GM23338 (cell line): ENCODE data around the gene PSMC3. TPM values are rescaled to one million over a fixed set of nuclear protein-coding genes. Genes with fewer than 3 reads are reported as not detected.
A peak's percentile ranks its signal among the peaks of the same experiment; 100 is the strongest.

ENCODE experiments used
- ATAC-seq: fragments of 200-7000 bp; cut with Tn5 transposase; 3 replicates; pipeline ENCODE4 v1.9.1; 2020
- DNase-seq: peaks from one replicate; pipeline ENCODE4 v3.0.0-alpha.2; 2015; ENCODE audit warnings: low spot score
- H2AFZ ChIP-seq: fragments of 200-600 bp; sonication (generic); 2 replicates; pipeline ENCODE4 v1.8.0; 2016; ENCODE audit warnings: antibody characterized with exemption, mild to moderate bottlenecking, moderate library complexity
- H3F3A ChIP-seq: fragments of 200-600 bp; sonication (generic); replicated peaks from 2 replicates; pipeline ENCODE4 v1.8.0; 2017; ENCODE audit warnings: antibody characterized with exemption, mixed run types, low read depth
- H3K27ac ChIP-seq: fragments of 200-600 bp; sonication (generic); 2 replicates; pipeline ENCODE4 v1.6.1; 2016; ENCODE audit warnings: low read depth
- H3K27me3 ChIP-seq: fragments of 200-600 bp; sonication (generic); 2 replicates; pipeline ENCODE4 v1.8.0; 2016; ENCODE audit warnings: mild to moderate bottlenecking, mixed run types, moderate library complexity; ENCODE audit not compliant: insufficient read depth
- H3K36me3 ChIP-seq: fragments of 200-600 bp; sonication (generic); 2 replicates; pipeline ENCODE4 v1.8.0; 2016; ENCODE audit warnings: mild to moderate bottlenecking; ENCODE audit not compliant: insufficient read depth
- H3K4me1 ChIP-seq: fragments of 200-600 bp; sonication (generic); 2 replicates; pipeline ENCODE4 v1.8.0; 2016; ENCODE audit warnings: mild to moderate bottlenecking, moderate library complexity; ENCODE audit not compliant: insufficient read depth
- H3K4me2 ChIP-seq: fragments of 200-600 bp; sonication (generic); 2 replicates; pipeline ENCODE4 v1.7.1; 2017; ENCODE audit warnings: mixed run types
- H3K4me3 ChIP-seq: fragments of 200-600 bp; sonication (generic); 2 replicates; pipeline ENCODE4 v1.6.1; 2016; ENCODE audit warnings: mixed run types
- H3K79me2 ChIP-seq: fragments of 200-600 bp; sonication (generic); replicated peaks from 2 replicates; pipeline ENCODE4 v1.8.0; 2017; ENCODE audit warnings: mild to moderate bottlenecking; ENCODE audit not compliant: insufficient read depth
- H3K9me2 ChIP-seq: fragments of 200-600 bp; sonication (generic); 2 replicates; pipeline ENCODE4 v1.8.0; 2017; ENCODE audit not compliant: insufficient read depth
- H4K20me1 ChIP-seq: fragments of 200-600 bp; sonication (generic); replicated peaks from 2 replicates; pipeline ENCODE4 v1.8.0; 2017; ENCODE audit warnings: mild to moderate bottlenecking; ENCODE audit not compliant: insufficient read depth
- H3K27ac Mint-ChIP-seq: 2 replicates; pipeline ENCODE4 v1.8.0; 2020; ENCODE audit warnings: inconsistent platforms, mild to moderate bottlenecking, moderate library complexity, mixed read lengths
- H3K27me3 Mint-ChIP-seq: 3 replicates; pipeline ENCODE4 v1.8.0; 2022; ENCODE audit warnings: low read depth, mild to moderate bottlenecking, moderate library complexity, mixed read lengths, inconsistent platforms; ENCODE audit not compliant: insufficient read depth, poor library complexity
- H3K36me3 Mint-ChIP-seq: 3 replicates; pipeline ENCODE4 v1.8.0; 2021; ENCODE audit warnings: low read depth, mild to moderate bottlenecking, inconsistent platforms, moderate library complexity, mixed read lengths
- H3K4me1 Mint-ChIP-seq: 3 replicates; pipeline ENCODE4 v1.8.0; 2020; ENCODE audit warnings: mild to moderate bottlenecking, inconsistent platforms, mixed read lengths
- H3K4me3 Mint-ChIP-seq: 3 replicates; pipeline ENCODE4 v1.8.0; 2021; ENCODE audit warnings: moderate library complexity, mild to moderate bottlenecking, inconsistent platforms, mixed read lengths
- H3K9me3 Mint-ChIP-seq: 3 replicates; pipeline ENCODE4 v1.8.0; 2020; ENCODE audit warnings: moderate library complexity, mild to moderate bottlenecking, inconsistent platforms, mixed read lengths
- ETS1 ChIP-seq: IDR thresholded peaks from 2 replicates; pipeline ENCODE4 v1.6.1; 2016; ENCODE audit warnings: antibody characterized with exemption
- EZH2 ChIP-seq: fragments of 200-600 bp; sonication (generic); IDR thresholded peaks from one replicate; pipeline ENCODE4 v1.8.0; 2017; ENCODE audit warnings: antibody characterized with exemption, mild to moderate bottlenecking, low read depth; ENCODE audit not compliant: unreplicated experiment
- EZH2phosphoT487 ChIP-seq: fragments of 200-600 bp; sonication (generic); IDR thresholded peaks from one replicate; pipeline ENCODE4 v1.8.1; 2018; ENCODE audit warnings: antibody characterized with exemption; ENCODE audit not compliant: unreplicated experiment
- NANOG ChIP-seq: IDR thresholded peaks from 2 replicates; pipeline ENCODE4 v1.6.1; 2016; ENCODE audit warnings: antibody characterized with exemption, borderline replicate concordance
- POLR2AphosphoS5 ChIP-seq: IDR thresholded peaks from 2 replicates; pipeline ENCODE4 v1.6.1; 2016; ENCODE audit warnings: antibody characterized with exemption, low read depth
- REST ChIP-seq: IDR thresholded peaks from one replicate; pipeline ENCODE4 v1.6.1; 2018; ENCODE audit warnings: antibody characterized with exemption; ENCODE audit not compliant: unreplicated experiment
- STAT1 ChIP-seq: IDR thresholded peaks from one replicate; pipeline ENCODE4 v1.6.1; 2016; ENCODE audit warnings: antibody characterized with exemption; ENCODE audit not compliant: unreplicated experiment
- ZNF114 ChIP-seq: fragments of 250-450 bp; sonication (Bioruptor Pico); IDR thresholded peaks from 2 replicates; pipeline ENCODE4 v1.5.0; 2020; ENCODE audit warnings: mild to moderate bottlenecking, moderate library complexity
- polyA plus RNA-seq: library from polyadenylated mRNA; unstranded; fragments of >200 nt; fragmentation: Nextera tagmentation; extraction: Ambion mirVana; gene quantifications from 2 replicates; pipeline ENCODE4 v1.2.1, GENCODE V29; 2016
- total RNA-seq: library from RNA; depleted of rRNA; stranded (reverse); fragments of >200 nt; shearing (Covaris generic); gene quantifications from 2 replicates; pipeline ENCODE4 v1.2.3, GENCODE V29; 2014
- TF ChIP-seq, protein P1 (sequence below): fragments of 250-450 bp; sonication (Bioruptor Pico); IDR thresholded peaks from 2 replicates; pipeline ENCODE4 v1.5.0; 2020; ENCODE audit warnings: mild to moderate bottlenecking, moderate library complexity

The PSMC3 gene
- total and polyA plus RNA-seq, 2 experiments from 2014 or later: 147 to 190 TPM

DNA sequence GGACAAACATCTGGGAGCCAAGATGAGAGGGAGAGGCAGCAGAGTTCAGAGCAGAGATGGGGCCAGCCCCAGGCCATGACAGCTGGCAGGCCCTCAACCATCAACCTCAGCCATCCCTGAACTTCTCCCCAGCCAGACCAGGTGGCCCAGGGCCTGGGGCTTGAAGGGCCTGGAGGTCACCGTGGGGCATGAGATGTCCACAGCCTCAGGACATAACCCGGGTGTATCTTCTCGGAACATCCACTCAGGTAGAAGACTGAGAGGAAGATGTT, 30.3 kb downstream of the PSMC3 start:
- H3K36me3 ChIP-seq: no peaks in the 10 kb centered on the region
- no peaks in the 10 kb centered on the region for H3K79me2 ChIP-seq
- no peak overlapping the region for H3K27ac ChIP-seq
- H3K27ac Mint-ChIP-seq: no peak overlapping the region
- H3K9me2 ChIP-seq: no peaks in the 10 kb centered on the region
- ATAC-seq: no peak
- H3K4me3 ChIP-seq: no peak overlapping the region
- DNase-seq: no peak
- H3F3A ChIP-seq: peaks cover 11% of the 10 kb centered on the region; the same call in 1 of the 2 replicates
- H3K4me1 Mint-ChIP-seq: peaks cover 23% of the 10 kb centered on the region
- H3K4me3 Mint-ChIP-seq: no peak overlapping the region
- H3K27me3 ChIP-seq: no peaks in the 10 kb centered on the region
- H3K36me3 Mint-ChIP-seq: no peaks in the 10 kb centered on the region
- H3K9me3 Mint-ChIP-seq: no peaks in the 10 kb centered on the region
- H4K20me1 ChIP-seq: no peaks in the 10 kb centered on the region
- TF ChIP-seq ETS1: no peak
- no peak for TF ChIP-seq NANOG
- no peak for TF ChIP-seq POLR2AphosphoS5
- H2AFZ ChIP-seq: no peak overlapping the region
- peaks cover 13% of the 10 kb centered on the region for H3K27me3 Mint-ChIP-seq
- no peak overlapping the region for H3K4me2 ChIP-seq
- peaks cover 13% of the 10 kb centered on the region for H3K4me1 ChIP-seq

DNA sequence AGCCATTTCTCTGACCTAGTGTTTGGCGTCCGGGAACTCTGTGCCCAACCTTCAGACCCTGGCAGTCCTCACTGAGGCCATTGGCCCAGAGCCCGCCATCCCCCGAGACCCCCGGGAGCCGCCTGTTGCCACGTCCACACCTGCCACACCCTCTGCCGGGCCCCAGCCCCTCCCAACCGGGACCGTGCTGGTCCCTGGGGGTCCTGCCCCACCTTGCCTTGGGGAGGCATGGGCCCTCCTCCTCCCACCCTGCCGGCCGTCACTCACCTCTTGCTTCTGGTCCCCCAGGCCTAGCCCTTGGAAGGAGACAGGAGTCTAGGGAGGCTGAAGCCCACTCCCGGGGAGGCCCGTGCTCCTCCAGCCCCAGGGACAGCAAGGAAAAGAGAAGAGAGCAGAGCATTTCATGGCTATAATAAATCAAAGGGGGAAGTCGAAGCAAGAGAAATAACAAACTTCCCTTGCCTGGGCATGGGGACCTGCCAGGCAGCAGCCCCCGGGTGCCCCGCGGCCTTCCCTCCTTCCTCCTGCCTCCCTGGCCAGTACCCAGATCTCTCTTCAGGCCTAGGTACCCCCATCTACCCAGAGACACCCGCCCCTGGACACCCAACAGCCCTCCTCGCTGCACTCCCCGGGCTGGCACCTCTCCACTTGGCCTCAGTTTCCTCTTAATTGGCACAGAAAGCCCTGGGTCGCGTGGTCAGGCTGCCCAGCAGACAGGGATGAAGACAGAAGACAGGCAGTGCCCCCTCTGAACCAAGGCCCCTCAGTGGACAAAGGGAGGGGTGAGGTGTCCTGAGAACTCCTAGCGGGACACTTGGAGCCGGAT, 30.8 kb downstream of the PSMC3 start:
- peaks cover 18% of the 10 kb centered on the region for H3K4me1 Mint-ChIP-seq
- H3K9me3 Mint-ChIP-seq: no peaks in the 10 kb centered on the region
- ATAC-seq: no peak
- Histone ChIP-seq H2AFZ (peak overlapping the region; percentile 93; the same call in 1 of the 2 replicates), H3K36me3 (no peaks in the 10 kb centered on the region), H3K79me2 (no peaks in the 10 kb centered on the region), H3K27ac (no peak overlapping the region), H3K4me2 (no peak overlapping the region), H3F3A (peaks cover 6% of the 10 kb centered on the region; the same call in 1 of the 2 replicates), H3K4me1 (peaks cover 7% of the 10 kb centered on the region; the same call in 1 of the 2 replicates), H4K20me1 (no peaks in the 10 kb centered on the region), H3K4me3 (no peak overlapping the region), H3K27me3 (no peaks in the 10 kb centered on the region), H3K9me2 (no peaks in the 10 kb centered on the region)
- H3K36me3 Mint-ChIP-seq: no peaks in the 10 kb centered on the region
- no peak for DNase-seq
- H3K27ac Mint-ChIP-seq: no peak overlapping the region
- H3K4me3 Mint-ChIP-seq: no peak overlapping the region
- H3K27me3 Mint-ChIP-seq: peaks cover 13% of the 10 kb centered on the region
- TF ChIP-seq STAT1: no peak
- TF ChIP-seq REST: no peak
- no peak for TF ChIP-seq POLR2AphosphoS5
- TF ChIP-seq EZH2phosphoT487: no peak
- TF ChIP-seq, protein P1, sequence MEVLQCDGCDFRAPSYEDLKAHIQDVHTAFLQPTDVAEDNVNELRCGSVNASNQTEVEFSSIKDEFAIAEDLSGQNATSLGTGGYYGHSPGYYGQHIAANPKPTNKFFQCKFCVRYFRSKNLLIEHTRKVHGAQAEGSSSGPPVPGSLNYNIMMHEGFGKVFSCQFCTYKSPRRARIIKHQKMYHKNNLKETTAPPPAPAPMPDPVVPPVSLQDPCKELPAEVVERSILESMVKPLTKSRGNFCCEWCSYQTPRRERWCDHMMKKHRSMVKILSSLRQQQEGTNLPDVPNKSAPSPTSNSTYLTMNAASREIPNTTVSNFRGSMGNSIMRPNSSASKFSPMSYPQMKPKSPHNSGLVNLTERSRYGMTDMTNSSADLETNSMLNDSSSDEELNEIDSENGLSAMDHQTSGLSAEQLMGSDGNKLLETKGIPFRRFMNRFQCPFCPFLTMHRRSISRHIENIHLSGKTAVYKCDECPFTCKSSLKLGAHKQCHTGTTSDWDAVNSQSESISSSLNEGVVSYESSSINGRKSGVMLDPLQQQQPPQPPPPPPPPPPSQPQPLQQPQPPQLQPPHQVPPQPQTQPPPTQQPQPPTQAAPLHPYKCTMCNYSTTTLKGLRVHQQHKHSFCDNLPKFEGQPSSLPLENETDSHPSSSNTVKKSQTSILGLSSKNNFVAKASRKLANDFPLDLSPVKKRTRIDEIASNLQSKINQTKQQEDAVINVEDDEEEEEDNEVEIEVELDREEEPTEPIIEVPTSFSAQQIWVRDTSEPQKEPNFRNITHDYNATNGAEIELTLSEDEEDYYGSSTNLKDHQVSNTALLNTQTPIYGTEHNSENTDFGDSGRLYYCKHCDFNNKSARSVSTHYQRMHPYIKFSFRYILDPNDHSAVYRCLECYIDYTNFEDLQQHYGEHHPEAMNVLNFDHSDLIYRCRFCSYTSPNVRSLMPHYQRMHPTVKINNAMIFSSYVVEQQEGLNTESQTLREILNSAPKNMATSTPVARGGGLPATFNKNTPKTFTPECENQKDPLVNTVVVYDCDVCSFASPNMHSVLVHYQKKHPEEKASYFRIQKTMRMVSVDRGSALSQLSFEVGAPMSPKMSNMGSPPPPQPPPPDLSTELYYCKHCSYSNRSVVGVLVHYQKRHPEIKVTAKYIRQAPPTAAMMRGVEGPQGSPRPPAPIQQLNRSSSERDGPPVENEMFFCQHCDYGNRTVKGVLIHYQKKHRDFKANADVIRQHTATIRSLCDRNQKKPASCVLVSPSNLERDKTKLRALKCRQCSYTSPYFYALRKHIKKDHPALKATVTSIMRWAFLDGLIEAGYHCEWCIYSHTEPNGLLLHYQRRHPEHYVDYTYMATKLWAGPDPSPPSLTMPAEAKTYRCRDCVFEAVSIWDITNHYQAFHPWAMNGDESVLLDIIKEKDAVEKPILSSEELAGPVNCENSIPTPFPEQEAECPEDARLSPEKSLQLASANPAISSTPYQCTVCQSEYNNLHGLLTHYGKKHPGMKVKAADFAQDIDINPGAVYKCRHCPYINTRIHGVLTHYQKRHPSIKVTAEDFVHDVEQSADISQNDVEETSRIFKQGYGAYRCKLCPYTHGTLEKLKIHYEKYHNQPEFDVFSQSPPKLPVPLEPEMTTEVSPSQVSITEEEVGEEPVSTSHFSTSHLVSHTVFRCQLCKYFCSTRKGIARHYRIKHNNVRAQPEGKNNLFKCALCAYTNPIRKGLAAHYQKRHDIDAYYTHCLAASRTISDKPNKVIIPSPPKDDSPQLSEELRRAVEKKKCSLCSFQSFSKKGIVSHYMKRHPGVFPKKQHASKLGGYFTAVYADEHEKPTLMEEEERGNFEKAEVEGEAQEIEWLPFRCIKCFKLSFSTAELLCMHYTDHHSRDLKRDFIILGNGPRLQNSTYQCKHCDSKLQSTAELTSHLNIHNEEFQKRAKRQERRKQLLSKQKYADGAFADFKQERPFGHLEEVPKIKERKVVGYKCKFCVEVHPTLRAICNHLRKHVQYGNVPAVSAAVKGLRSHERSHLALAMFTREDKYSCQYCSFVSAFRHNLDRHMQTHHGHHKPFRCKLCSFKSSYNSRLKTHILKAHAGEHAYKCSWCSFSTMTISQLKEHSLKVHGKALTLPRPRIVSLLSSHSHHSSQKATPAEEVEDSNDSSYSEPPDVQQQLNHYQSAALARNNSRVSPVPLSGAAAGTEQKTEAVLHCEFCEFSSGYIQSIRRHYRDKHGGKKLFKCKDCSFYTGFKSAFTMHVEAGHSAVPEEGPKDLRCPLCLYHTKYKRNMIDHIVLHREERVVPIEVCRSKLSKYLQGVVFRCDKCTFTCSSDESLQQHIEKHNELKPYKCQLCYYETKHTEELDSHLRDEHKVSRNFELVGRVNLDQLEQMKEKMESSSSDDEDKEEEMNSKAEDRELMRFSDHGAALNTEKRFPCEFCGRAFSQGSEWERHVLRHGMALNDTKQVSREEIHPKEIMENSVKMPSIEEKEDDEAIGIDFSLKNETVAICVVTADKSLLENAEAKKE (CRISPR knock-in tag): no peak
- TF ChIP-seq ZNF114: no peak
- no peak for TF ChIP-seq EZH2
- no peak for TF ChIP-seq ETS1
